HEK293 (cell line): ENCODE data around the gene BAX.

Experiments
- KLF1 ChIP-seq: fragments of 450-650 bp; formaldehyde crosslinking; IDR thresholded peaks from 2 replicates; pipeline ENCODE4 v1.5.1; 2016; ENCODE audit warnings: missing biosample characterization, missing genetic modification characterization
- KLF9 ChIP-seq: fragments of 450-650 bp; formaldehyde crosslinking; IDR thresholded peaks from 2 replicates; pipeline ENCODE4 v1.5.1; 2016; ENCODE audit warnings: missing biosample characterization, missing genetic modification characterization, low read depth
- PATZ1 ChIP-seq: fragments of 450-650 bp; formaldehyde crosslinking; IDR thresholded peaks from 2 replicates; pipeline ENCODE4 v1.5.1; 2016; ENCODE audit warnings: missing biosample characterization, missing genetic modification characterization
- REPIN1 ChIP-seq: fragments of 450-650 bp; formaldehyde crosslinking; IDR thresholded peaks from 2 replicates; pipeline ENCODE4 v1.5.1; 2017; ENCODE audit warnings: missing biosample characterization, missing genetic modification characterization, low read depth
- SP2 ChIP-seq: fragments of 450-650 bp; formaldehyde crosslinking; IDR thresholded peaks from 2 replicates; pipeline ENCODE4 v1.5.1; 2016; ENCODE audit warnings: missing biosample characterization, missing genetic modification characterization
- WT1 ChIP-seq: fragments of 450-650 bp; formaldehyde crosslinking; IDR thresholded peaks from 2 replicates; pipeline ENCODE4 v1.5.1; 2016; ENCODE audit warnings: missing biosample characterization, missing genetic modification characterization
- ZBTB20 ChIP-seq: fragments of 450-650 bp; formaldehyde crosslinking; IDR thresholded peaks from 2 replicates; pipeline ENCODE4 v1.5.1; 2016; ENCODE audit warnings: missing biosample characterization, missing genetic modification characterization
- ZBTB8A ChIP-seq: fragments of 450-650 bp; formaldehyde crosslinking; IDR thresholded peaks from 2 replicates; pipeline ENCODE4 v1.5.1; 2016; ENCODE audit warnings: missing biosample characterization, missing genetic modification characterization
- ZNF132 ChIP-seq: fragments of 450-650 bp; formaldehyde crosslinking; IDR thresholded peaks from 2 replicates; pipeline ENCODE4 v1.5.1; 2017; ENCODE audit warnings: missing biosample characterization, missing genetic modification characterization, borderline replicate concordance
- ZNF324 ChIP-seq: fragments of 450-650 bp; formaldehyde crosslinking; IDR thresholded peaks from 2 replicates; pipeline ENCODE4 v1.5.1; 2016; ENCODE audit warnings: missing biosample characterization, missing genetic modification characterization
- ZNF341 ChIP-seq: fragments of 450-650 bp; formaldehyde crosslinking; IDR thresholded peaks from 2 replicates; pipeline ENCODE4; 2016; ENCODE audit warnings: low read depth, missing biosample characterization, missing genetic modification characterization
- ZNF391 ChIP-seq: fragments of 450-650 bp; formaldehyde crosslinking; IDR thresholded peaks from 2 replicates; pipeline ENCODE4 v1.5.1; 2016; ENCODE audit warnings: low read depth, missing biosample characterization, missing genetic modification characterization, borderline replicate concordance
- ZNF394 ChIP-seq: fragments of 450-650 bp; formaldehyde crosslinking; IDR thresholded peaks from 2 replicates; pipeline ENCODE4 v1.5.1; 2016; ENCODE audit warnings: missing biosample characterization, missing genetic modification characterization, mild to moderate bottlenecking, moderate library complexity, borderline replicate concordance
- ZNF398 ChIP-seq: fragments of 450-650 bp; formaldehyde crosslinking; IDR thresholded peaks from 2 replicates; pipeline ENCODE4 v1.5.1; 2017; ENCODE audit warnings: missing biosample characterization, missing genetic modification characterization
- ZNF610 ChIP-seq: fragments of 450-650 bp; formaldehyde crosslinking; IDR thresholded peaks from 2 replicates; pipeline ENCODE4 v1.5.1; 2016; ENCODE audit warnings: missing biosample characterization, missing genetic modification characterization, borderline replicate concordance
- ZSCAN30 ChIP-seq: fragments of 450-650 bp; IDR thresholded peaks from 2 replicates; pipeline ENCODE4 v1.5.1; 2018; ENCODE audit warnings: missing biosample characterization, mild to moderate bottlenecking, missing genetic modification characterization, moderate library complexity
- ZXDB ChIP-seq: fragments of 450-650 bp; formaldehyde crosslinking; IDR thresholded peaks from 2 replicates; pipeline ENCODE4 v1.5.1; 2016; ENCODE audit warnings: missing biosample characterization, missing genetic modification characterization
- TF ChIP-seq, protein P1 (sequence below): sonication (generic); formaldehyde crosslinking; IDR thresholded peaks from 2 replicates; pipeline ENCODE4 v1.8.1; 2022; ENCODE audit warnings: mild to moderate bottlenecking, moderate library complexity, missing genetic modification reagents
- TF ChIP-seq, protein P2 (sequence below): fragments of 450-650 bp; formaldehyde crosslinking; IDR thresholded peaks from 2 replicates; pipeline ENCODE4 v1.5.1; 2016; ENCODE audit warnings: missing biosample characterization, missing genetic modification characterization
- TF ChIP-seq, protein P3 (sequence below): fragments of 450-650 bp; IDR thresholded peaks from 2 replicates; pipeline ENCODE4 v1.5.1; 2018; ENCODE audit warnings: missing biosample characterization, missing genetic modification characterization
- TF ChIP-seq, protein P4 (sequence below): fragments of 450-650 bp; formaldehyde crosslinking; IDR thresholded peaks from 2 replicates; pipeline ENCODE4 v1.5.1; 2016; ENCODE audit warnings: missing biosample characterization, missing genetic modification characterization
- TF ChIP-seq, protein P5 (sequence below): fragments of 450-650 bp; formaldehyde crosslinking; IDR thresholded peaks from 2 replicates; pipeline ENCODE4 v1.5.1; 2016; ENCODE audit warnings: missing biosample characterization, missing genetic modification characterization

Gene BAX

DNA sequence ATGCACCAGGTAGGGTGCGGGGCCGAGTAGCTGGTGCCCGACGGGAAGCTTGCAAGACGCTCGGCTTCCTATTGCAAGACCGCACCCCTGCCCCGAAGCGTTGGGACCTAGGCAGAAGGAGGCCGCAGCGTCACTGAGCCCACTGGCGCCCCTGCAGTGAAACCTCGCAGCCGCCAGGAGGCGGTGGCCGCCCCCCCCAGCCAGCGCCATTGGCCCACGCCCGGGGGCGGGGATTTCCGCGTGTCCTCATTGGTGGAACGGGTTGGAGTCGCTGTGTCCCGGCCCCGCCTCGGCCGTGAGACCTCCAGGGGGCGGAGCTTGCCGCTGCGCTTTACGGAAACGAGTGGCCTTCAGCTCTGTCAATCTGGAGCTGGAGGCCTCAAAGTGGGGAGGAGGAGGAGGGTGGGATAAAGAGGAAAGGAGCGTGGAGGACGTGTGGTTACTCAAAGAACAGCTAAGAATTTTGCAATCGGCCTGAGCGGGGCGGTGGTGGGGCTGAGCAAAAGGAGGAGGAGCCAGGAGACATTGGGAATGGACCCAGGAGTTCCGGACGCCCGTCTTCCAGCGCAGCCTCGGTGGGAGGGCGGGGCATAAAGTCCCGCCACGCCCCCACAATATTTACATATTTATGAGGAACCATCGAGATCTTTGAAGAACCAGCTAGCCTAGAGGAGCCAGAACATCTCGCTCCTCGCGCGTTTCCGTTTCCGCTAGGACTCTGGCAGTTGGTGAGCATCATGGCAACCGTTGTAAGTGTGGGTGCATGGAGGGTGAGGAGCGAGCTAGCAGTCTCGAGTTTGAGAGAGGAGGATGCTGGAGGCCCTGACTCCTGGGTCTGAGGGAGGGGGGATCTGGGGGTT is 38.7 kb downstream of the BAX start, which contains the start of the genes GYS1 and RUVBL2 (continued):
- TF ChIP-seq ZSCAN30 (tag by site-specific recombination), result peak; percentile 75; the same call in 1 of the 2 replicates
- 0 out of 2 replicates have a peak, but pooled peaks have one; percentile 9 for TF ChIP-seq ZNF391 (tag by site-specific recombination)
- peak; percentile 95 for TF ChIP-seq PATZ1
- 0 out of 2 replicates have a peak, but pooled peaks have one; percentile 27 for TF ChIP-seq ZNF394
- peak; percentile 69 for TF ChIP-seq KLF1 (tag by site-specific recombination)
- peak; percentile 55; the same call in 1 of the 2 replicates for TF ChIP-seq ZBTB8A (tag by site-specific recombination)
- TF ChIP-seq ZBTB20 (tag by site-specific recombination), result peak; percentile 93; the same call in 1 of the 2 replicates
- TF ChIP-seq ZNF341 (tag by site-specific recombination), result peak; percentile 64
- TF ChIP-seq ZNF132 (tag by site-specific recombination), result no peak
- TF ChIP-seq, protein P1, sequence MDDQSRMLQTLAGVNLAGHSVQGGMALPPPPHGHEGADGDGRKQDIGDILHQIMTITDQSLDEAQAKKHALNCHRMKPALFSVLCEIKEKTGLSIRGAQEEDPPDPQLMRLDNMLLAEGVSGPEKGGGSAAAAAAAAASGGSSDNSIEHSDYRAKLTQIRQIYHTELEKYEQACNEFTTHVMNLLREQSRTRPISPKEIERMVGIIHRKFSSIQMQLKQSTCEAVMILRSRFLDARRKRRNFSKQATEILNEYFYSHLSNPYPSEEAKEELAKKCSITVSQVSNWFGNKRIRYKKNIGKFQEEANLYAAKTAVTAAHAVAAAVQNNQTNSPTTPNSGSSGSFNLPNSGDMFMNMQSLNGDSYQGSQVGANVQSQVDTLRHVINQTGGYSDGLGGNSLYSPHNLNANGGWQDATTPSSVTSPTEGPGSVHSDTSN (CRISPR knock-in tag), result 0 out of 2 replicates have a peak, but pooled peaks have one; percentile 46
- peak; percentile 83 for TF ChIP-seq KLF9
- TF ChIP-seq, protein P2, sequence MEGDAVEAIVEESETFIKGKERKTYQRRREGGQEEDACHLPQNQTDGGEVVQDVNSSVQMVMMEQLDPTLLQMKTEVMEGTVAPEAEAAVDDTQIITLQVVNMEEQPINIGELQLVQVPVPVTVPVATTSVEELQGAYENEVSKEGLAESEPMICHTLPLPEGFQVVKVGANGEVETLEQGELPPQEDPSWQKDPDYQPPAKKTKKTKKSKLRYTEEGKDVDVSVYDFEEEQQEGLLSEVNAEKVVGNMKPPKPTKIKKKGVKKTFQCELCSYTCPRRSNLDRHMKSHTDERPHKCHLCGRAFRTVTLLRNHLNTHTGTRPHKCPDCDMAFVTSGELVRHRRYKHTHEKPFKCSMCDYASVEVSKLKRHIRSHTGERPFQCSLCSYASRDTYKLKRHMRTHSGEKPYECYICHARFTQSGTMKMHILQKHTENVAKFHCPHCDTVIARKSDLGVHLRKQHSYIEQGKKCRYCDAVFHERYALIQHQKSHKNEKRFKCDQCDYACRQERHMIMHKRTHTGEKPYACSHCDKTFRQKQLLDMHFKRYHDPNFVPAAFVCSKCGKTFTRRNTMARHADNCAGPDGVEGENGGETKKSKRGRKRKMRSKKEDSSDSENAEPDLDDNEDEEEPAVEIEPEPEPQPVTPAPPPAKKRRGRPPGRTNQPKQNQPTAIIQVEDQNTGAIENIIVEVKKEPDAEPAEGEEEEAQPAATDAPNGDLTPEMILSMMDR, result peak; percentile 100
- TF ChIP-seq, protein P3, sequence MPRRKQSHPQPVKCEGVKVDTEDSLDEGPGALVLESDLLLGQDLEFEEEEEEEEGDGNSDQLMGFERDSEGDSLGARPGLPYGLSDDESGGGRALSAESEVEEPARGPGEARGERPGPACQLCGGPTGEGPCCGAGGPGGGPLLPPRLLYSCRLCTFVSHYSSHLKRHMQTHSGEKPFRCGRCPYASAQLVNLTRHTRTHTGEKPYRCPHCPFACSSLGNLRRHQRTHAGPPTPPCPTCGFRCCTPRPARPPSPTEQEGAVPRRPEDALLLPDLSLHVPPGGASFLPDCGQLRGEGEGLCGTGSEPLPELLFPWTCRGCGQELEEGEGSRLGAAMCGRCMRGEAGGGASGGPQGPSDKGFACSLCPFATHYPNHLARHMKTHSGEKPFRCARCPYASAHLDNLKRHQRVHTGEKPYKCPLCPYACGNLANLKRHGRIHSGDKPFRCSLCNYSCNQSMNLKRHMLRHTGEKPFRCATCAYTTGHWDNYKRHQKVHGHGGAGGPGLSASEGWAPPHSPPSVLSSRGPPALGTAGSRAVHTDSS, result peak; percentile 96
- TF ChIP-seq, protein P4, sequence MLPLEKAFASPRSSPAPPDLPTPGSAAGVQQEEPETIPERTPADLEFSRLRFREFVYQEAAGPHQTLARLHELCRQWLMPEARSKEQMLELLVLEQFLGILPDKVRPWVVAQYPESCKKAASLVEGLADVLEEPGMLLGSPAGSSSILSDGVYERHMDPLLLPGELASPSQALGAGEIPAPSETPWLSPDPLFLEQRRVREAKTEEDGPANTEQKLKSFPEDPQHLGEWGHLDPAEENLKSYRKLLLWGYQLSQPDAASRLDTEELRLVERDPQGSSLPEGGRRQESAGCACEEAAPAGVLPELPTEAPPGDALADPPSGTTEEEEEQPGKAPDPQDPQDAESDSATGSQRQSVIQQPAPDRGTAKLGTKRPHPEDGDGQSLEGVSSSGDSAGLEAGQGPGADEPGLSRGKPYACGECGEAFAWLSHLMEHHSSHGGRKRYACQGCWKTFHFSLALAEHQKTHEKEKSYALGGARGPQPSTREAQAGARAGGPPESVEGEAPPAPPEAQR (tag by site-specific recombination), result peak; percentile 42; the same call in 1 of the 2 replicates
- TF ChIP-seq ZNF398 (tag by site-specific recombination), result no peak
- TF ChIP-seq ZXDB (tag by site-specific recombination), result peak; percentile 77
- TF ChIP-seq ZNF610 (tag by site-specific recombination), result no peak
- no peak for TF ChIP-seq WT1
- TF ChIP-seq SP2 (tag by site-specific recombination), result peak; percentile 98
- peak; percentile 57; the same call in 1 of the 2 replicates for TF ChIP-seq ZNF324 (tag by site-specific recombination)
- TF ChIP-seq, protein P5, sequence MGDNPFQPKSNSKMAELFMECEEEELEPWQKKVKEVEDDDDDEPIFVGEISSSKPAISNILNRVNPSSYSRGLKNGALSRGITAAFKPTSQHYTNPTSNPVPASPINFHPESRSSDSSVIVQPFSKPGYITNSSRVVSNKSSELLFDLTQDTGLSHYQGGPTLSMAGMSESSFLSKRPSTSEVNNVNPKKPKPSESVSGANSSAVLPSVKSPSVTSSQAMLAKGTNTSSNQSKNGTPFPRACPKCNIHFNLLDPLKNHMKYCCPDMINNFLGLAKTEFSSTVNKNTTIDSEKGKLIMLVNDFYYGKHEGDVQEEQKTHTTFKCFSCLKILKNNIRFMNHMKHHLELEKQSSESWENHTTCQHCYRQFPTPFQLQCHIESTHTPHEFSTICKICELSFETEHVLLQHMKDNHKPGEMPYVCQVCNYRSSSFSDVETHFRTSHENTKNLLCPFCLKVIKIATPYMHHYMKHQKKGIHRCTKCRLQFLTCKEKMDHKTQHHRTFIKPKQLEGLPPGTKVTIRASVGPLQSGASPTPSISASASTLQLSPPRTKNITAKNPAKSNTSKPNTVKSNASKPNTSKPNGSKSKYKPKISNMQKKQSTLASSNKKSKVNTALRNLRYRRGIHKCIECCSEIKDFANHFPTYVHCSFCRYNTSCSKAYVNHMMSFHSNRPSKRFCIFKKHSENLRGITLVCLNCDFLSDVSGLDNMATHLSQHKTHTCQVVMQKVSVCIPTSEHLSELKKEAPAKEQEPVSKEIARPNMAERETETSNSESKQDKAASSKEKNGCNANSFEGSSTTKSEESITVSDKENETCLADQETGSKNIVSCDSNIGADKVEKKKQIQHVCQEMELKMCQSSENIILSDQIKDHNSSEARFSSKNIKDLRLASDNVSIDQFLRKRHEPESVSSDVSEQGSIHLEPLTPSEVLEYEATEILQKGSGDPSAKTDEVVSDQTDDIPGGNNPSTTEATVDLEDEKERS, result no peak
- no peak for TF ChIP-seq REPIN1 (tag by site-specific recombination)
